ENCODE results near the gene ARF1.

Gene ARF1

DNA sequence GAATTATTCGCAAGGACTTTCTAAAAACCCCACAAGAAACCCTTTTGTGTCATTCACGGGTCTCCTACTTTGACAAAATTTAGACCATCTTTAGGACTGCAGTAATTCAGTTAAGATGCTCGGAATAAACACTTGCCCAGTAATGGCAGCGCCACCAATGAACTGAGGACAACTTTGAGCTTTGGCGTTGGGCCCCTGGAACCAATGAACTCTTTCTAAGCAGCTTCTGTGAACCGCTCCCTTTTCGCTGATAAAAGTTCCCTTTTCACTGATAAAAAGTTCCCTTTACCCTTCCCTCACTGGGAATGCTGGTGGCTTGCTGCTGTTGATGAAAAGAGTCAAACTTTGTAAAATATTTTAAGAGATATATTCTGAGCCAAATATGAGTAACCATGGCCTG is 28.0 kb downstream of the ARF1 start:
- TF ChIP-seq CEBPB (IDR thresholded peaks at IDR 0.05) (no peak), TCF12 (IDR thresholded peaks at IDR 0.05; ENCODE audit: low read depth) (no peak), EGR1 (IDR thresholded peaks at IDR 0.05) (no peak), ZBTB7A (IDR thresholded peaks at IDR 0.05; ENCODE audit: low read depth) (no peak), NFIC (IDR thresholded peaks at IDR 0.05) (no peak), YY1 (IDR thresholded peaks at IDR 0.05; ENCODE audit: low read depth) (no peak), CREB1 (IDR thresholded peaks at IDR 0.05; ENCODE audit: low read depth) (no peak), FOXM1 (IDR thresholded peaks at IDR 0.05; ENCODE audit: borderline replicate concordance, low read depth) (no peak), EP300 (IDR thresholded peaks at IDR 0.05; ENCODE audit: borderline replicate concordance) (no peak), TEAD4 (IDR thresholded peaks at IDR 0.05) (no peak)
- TF ChIP-seq, protein P1, sequence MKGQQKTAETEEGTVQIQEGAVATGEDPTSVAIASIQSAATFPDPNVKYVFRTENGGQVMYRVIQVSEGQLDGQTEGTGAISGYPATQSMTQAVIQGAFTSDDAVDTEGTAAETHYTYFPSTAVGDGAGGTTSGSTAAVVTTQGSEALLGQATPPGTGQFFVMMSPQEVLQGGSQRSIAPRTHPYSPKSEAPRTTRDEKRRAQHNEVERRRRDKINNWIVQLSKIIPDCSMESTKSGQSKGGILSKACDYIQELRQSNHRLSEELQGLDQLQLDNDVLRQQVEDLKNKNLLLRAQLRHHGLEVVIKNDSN (IDR thresholded peaks at IDR 0.05): no peak
- TF ChIP-seq, protein P2, sequence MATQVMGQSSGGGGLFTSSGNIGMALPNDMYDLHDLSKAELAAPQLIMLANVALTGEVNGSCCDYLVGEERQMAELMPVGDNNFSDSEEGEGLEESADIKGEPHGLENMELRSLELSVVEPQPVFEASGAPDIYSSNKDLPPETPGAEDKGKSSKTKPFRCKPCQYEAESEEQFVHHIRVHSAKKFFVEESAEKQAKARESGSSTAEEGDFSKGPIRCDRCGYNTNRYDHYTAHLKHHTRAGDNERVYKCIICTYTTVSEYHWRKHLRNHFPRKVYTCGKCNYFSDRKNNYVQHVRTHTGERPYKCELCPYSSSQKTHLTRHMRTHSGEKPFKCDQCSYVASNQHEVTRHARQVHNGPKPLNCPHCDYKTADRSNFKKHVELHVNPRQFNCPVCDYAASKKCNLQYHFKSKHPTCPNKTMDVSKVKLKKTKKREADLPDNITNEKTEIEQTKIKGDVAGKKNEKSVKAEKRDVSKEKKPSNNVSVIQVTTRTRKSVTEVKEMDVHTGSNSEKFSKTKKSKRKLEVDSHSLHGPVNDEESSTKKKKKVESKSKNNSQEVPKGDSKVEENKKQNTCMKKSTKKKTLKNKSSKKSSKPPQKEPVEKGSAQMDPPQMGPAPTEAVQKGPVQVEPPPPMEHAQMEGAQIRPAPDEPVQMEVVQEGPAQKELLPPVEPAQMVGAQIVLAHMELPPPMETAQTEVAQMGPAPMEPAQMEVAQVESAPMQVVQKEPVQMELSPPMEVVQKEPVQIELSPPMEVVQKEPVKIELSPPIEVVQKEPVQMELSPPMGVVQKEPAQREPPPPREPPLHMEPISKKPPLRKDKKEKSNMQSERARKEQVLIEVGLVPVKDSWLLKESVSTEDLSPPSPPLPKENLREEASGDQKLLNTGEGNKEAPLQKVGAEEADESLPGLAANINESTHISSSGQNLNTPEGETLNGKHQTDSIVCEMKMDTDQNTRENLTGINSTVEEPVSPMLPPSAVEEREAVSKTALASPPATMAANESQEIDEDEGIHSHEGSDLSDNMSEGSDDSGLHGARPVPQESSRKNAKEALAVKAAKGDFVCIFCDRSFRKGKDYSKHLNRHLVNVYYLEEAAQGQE (IDR thresholded peaks at IDR 0.05; ENCODE audit: low read depth): no peak

DNA sequence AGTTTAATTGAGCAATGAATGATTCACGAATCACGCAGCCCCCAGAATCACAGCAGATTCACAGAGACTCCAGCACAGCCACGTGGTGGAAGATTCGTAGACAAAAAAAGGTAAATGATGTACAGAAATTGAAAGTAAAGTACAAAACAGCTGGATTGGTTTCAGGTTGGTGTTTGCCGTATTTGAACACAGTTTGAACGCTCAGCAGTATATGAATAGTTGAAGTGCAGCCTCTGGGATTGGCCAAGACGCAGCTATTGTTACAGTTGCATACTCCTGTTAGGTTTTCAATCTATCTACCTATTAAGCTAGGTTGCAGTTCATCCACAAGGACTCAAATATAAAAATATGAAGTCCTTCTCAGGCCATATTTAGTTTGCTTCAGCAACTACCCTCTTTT is 29.7 kb downstream of the ARF1 start:
- TF ChIP-seq EGR1 (IDR thresholded peaks at IDR 0.05) (no peak), YY1 (IDR thresholded peaks at IDR 0.05; ENCODE audit: low read depth) (no peak), TCF12 (IDR thresholded peaks at IDR 0.05; ENCODE audit: low read depth) (no peak), TEAD4 (IDR thresholded peaks at IDR 0.05) (no peak), ZBTB7A (IDR thresholded peaks at IDR 0.05; ENCODE audit: low read depth) (no peak), CREB1 (IDR thresholded peaks at IDR 0.05; ENCODE audit: low read depth) (no peak), RAD21 (IDR thresholded peaks at IDR 0.05; ENCODE audit: low read depth) (no peak), TAF1 (IDR thresholded peaks at IDR 0.05; ENCODE audit: low read depth) (no peak), FOXM1 (IDR thresholded peaks at IDR 0.05; ENCODE audit: borderline replicate concordance, low read depth) (no peak), CEBPB (IDR thresholded peaks at IDR 0.05) (no peak), EP300 (IDR thresholded peaks at IDR 0.05; ENCODE audit: borderline replicate concordance) (no peak), NFIC (IDR thresholded peaks at IDR 0.05) (no peak)
- TF ChIP-seq, protein P2 (IDR thresholded peaks at IDR 0.05; ENCODE audit: low read depth): no peak
- TF ChIP-seq, protein P1 (IDR thresholded peaks at IDR 0.05): no peak
- TF ChIP-seq, protein P3, sequence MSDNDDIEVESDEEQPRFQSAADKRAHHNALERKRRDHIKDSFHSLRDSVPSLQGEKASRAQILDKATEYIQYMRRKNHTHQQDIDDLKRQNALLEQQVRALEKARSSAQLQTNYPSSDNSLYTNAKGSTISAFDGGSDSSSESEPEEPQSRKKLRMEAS (IDR thresholded peaks at IDR 0.05): no peak

DNA sequence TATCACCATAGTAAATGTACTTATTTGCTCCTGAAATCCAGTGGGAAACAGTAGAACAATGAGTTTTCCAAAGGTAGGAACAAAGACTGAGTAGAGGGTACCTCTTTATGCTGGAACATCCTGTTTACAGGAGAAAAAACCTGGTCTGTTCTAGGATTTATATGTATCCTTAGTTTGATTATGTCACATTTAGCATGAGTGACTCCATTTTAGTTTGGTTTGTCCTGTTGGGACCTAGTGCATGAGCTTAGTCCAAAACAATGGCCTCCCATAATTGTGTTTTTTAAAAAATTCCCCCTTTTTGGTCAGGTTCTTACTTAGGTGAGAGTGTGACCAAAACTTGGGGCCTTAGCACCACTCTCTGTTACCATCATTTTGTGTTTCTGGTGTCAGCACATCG is 30.1 kb downstream of the ARF1 start:
- no peak for TF ChIP-seq YY1 (IDR thresholded peaks at IDR 0.05; ENCODE audit: low read depth)
- TF ChIP-seq RAD21 (IDR thresholded peaks at IDR 0.05; ENCODE audit: low read depth): no peak
- TF ChIP-seq ZBTB7A (IDR thresholded peaks at IDR 0.05; ENCODE audit: low read depth): no peak
- TF ChIP-seq, protein P1 (IDR thresholded peaks at IDR 0.05): no peak

DNA sequence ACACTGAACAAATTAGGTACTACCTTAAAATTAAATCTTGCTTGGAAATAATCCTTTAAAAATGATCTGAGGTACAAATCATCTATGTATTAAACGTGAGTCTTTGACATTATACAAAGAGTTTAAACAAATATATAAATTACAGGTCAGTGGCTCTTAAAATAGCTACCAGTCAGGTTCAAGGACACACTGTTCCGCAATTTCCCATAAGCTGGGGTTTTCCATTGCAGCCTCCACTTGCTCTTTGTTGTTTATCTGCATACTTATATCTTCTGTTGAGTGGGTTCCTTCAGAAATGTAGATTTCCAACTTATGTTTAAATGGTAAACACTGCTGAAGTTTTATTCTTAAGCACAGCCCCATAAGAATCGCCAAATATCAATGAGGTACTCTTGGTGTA is 32.3 kb downstream of the ARF1 start:
- TF ChIP-seq NFIC (IDR thresholded peaks at IDR 0.05) (no peak), EGR1 (IDR thresholded peaks at IDR 0.05) (no peak), YY1 (IDR thresholded peaks at IDR 0.05; ENCODE audit: low read depth) (no peak), TEAD4 (IDR thresholded peaks at IDR 0.05) (no peak), TAF1 (IDR thresholded peaks at IDR 0.05; ENCODE audit: low read depth) (no peak), CREB1 (IDR thresholded peaks at IDR 0.05; ENCODE audit: low read depth) (no peak), ZBTB7A (IDR thresholded peaks at IDR 0.05; ENCODE audit: low read depth) (no peak), TCF12 (IDR thresholded peaks at IDR 0.05; ENCODE audit: low read depth) (no peak), FOXM1 (IDR thresholded peaks at IDR 0.05; ENCODE audit: borderline replicate concordance, low read depth) (no peak), RAD21 (IDR thresholded peaks at IDR 0.05; ENCODE audit: low read depth) (no peak)
- TF ChIP-seq, protein P1 (IDR thresholded peaks at IDR 0.05): no peak
- TF ChIP-seq, protein P3 (IDR thresholded peaks at IDR 0.05): no peak

DNA sequence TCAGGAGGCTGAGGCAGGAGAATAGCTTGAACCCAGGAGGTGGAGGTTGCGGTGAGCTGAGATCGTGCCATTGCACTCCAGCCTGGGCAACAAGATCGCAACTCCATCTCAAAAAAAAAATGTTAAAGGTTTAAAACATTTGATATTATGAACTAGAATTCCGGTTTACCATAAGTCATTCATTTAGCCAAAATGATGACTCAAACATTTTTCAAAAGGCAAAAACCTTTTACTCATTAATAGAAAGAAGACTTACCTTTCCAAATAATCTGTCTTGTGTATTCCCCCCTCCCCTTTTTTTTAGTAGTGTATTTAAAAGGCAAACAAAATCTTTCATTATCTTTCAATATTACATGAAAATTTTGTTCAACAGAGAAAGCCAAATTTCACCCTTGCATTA is 34.8 kb downstream of the ARF1 start:
- TF ChIP-seq YY1 (IDR thresholded peaks at IDR 0.05; ENCODE audit: low read depth) (no peak), TAF1 (IDR thresholded peaks at IDR 0.05; ENCODE audit: low read depth) (no peak), EGR1 (IDR thresholded peaks at IDR 0.05) (no peak), RAD21 (IDR thresholded peaks at IDR 0.05; ENCODE audit: low read depth) (no peak), CEBPB (IDR thresholded peaks at IDR 0.05) (no peak), ZBTB7A (IDR thresholded peaks at IDR 0.05; ENCODE audit: low read depth) (no peak), TEAD4 (IDR thresholded peaks at IDR 0.05) (no peak), CREB1 (IDR thresholded peaks at IDR 0.05; ENCODE audit: low read depth) (no peak), NFIC (IDR thresholded peaks at IDR 0.05) (no peak), FOXM1 (IDR thresholded peaks at IDR 0.05; ENCODE audit: borderline replicate concordance, low read depth) (no peak), TCF12 (IDR thresholded peaks at IDR 0.05; ENCODE audit: low read depth) (no peak), EP300 (IDR thresholded peaks at IDR 0.05; ENCODE audit: borderline replicate concordance) (no peak)
- TF ChIP-seq, protein P3 (IDR thresholded peaks at IDR 0.05): no peak
- TF ChIP-seq, protein P2 (IDR thresholded peaks at IDR 0.05; ENCODE audit: low read depth): no peak
- TF ChIP-seq, protein P1 (IDR thresholded peaks at IDR 0.05): no peak

Measured in Ishikawa (cell line).